IgD-negative memory B cell (primary cell): ENCODE measurements around the gene PDS5A. TPM values are rescaled to one million over a fixed set of nuclear protein-coding genes. Genes with fewer than 3 reads are reported as not detected.
"Not testable (repeated sequence)": the region's sequence is repeated elsewhere in the genome, so short reads cannot be mapped to it uniquely, and the experiment has no call there.

Experiments
- H3K27ac Mint-ChIP-seq, 3 donors: one replicate each; pipeline ENCODE4 v1.8.0; 2020 to 2022; ENCODE audit warnings: mild to moderate bottlenecking in 3 of 3, mixed read lengths in 3 of 3, moderate library complexity in 1 of 3
- H3K27me3 Mint-ChIP-seq: one replicate; pipeline ENCODE4 v1.8.0; 2021; ENCODE audit warnings: mixed read lengths
- H3K36me3 Mint-ChIP-seq: one replicate; pipeline ENCODE4 v1.8.0; 2020; ENCODE audit warnings: mild to moderate bottlenecking, mixed read lengths
- H3K4me1 Mint-ChIP-seq, 3 donors: one replicate each; pipeline ENCODE4 v1.8.0; 2020 to 2022; ENCODE audit warnings: mixed read lengths in 3 of 3, mild to moderate bottlenecking in 1 of 3
- H3K4me3 Mint-ChIP-seq, 4 donors: one replicate each; pipeline ENCODE4 v1.8.0; 2020 to 2022; ENCODE audit warnings: mild to moderate bottlenecking in 4 of 4, mixed read lengths in 4 of 4, moderate library complexity in 3 of 4
- H3K9me3 Mint-ChIP-seq, 3 donors: one replicate each; pipeline ENCODE4 v1.8.0; 2020 to 2021; ENCODE audit warnings: mixed read lengths in 3 of 3, mild to moderate bottlenecking in 1 of 3
- polyA plus RNA-seq: library from polyadenylated mRNA; unstranded; fragments of 300-500 nt; fragmentation: Illumina TruSeq; gene quantifications from one replicate; pipeline ENCODE4 v1.2.3, GENCODE V29; 2021

The PDS5A gene
- polyA plus RNA-seq, 1 donor from 2014 or later = 35.3 TPM

GRCh38 chr4:39814403-39815185, 163.1 kb downstream of the PDS5A start:
- Mint-ChIP-seq H3K4me3 (no peak overlapping the region), H3K36me3 (no peaks in the 10 kb centered on the region), H3K27ac (peak overlapping the region in 2 of 3 donors; percentile 23 to 48), H3K4me1 (peaks cover 0 to 2% (median 2%) of the 10 kb centered on the region in 3 donors), H3K9me3 (peaks cover 0 to 2% (median 0%) of the 10 kb centered on the region in 3 donors), H3K27me3 (no peaks in the 10 kb centered on the region)

- not testable (repeated sequence) for H3K9me3 Mint-ChIP-seq, H3K36me3 Mint-ChIP-seq, H3K4me1 Mint-ChIP-seq, H3K4me3 Mint-ChIP-seq, H3K27me3 Mint-ChIP-seq, H3K27ac Mint-ChIP-seq
Measured at GRCh38 chr4:39813761-39814160, 163.9 kb downstream of the PDS5A start.

GRCh38 chr4:39813033-39813432, 164.7 kb downstream of the PDS5A start:
- H3K36me3 Mint-ChIP-seq, H3K4me1 Mint-ChIP-seq, H3K9me3 Mint-ChIP-seq, H3K27ac Mint-ChIP-seq, H3K4me3 Mint-ChIP-seq, H3K27me3 Mint-ChIP-seq: not testable (repeated sequence)

DNA sequence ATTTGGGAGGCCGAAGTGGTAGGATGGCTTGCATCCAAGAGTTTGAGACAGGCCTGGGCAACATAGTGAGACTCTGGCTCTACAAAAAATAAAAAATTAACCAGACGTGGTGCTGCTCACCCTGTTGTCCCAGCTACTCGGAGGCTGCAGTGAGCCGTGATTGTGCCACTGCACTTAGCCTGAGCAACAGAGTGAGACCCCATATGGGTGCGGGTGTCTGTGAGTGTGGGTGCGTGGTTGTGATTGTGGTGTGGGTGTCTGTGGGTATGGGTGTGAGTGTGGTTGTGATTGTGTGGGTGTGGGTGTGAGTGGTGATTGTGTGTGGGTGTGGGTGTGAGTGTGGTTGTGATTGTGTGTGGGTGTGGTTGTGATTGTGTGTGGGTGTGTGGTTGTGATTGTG, 165.2 kb downstream of the PDS5A start:
- Mint-ChIP-seq H3K4me1 (peaks cover 0 to 2% (median 2%) of the 10 kb centered on the region in 3 donors), H3K36me3 (no peaks in the 10 kb centered on the region), H3K27ac (peak overlapping the region; percentile 21 to 64 (median 37)), H3K27me3 (no peaks in the 10 kb centered on the region), H3K4me3 (peak overlapping the region in 1 of 4 donors; percentile 4), H3K9me3 (peaks cover 0 to 2% (median 0%) of the 10 kb centered on the region in 3 donors)

- peaks cover 0 to 2% (median 0%) of the 10 kb centered on the region in 3 donors for H3K9me3 Mint-ChIP-seq
- peaks cover 0 to 2% (median 2%) of the 10 kb centered on the region in 3 donors for H3K4me1 Mint-ChIP-seq
- H3K27ac Mint-ChIP-seq = no peak overlapping the region
- H3K27me3 Mint-ChIP-seq = no peaks in the 10 kb centered on the region
- H3K4me3 Mint-ChIP-seq = no peak overlapping the region
- no peaks in the 10 kb centered on the region for H3K36me3 Mint-ChIP-seq
Measured at GRCh38 chr4:39808231-39808749, 169.4 kb downstream of the PDS5A start.

DNA sequence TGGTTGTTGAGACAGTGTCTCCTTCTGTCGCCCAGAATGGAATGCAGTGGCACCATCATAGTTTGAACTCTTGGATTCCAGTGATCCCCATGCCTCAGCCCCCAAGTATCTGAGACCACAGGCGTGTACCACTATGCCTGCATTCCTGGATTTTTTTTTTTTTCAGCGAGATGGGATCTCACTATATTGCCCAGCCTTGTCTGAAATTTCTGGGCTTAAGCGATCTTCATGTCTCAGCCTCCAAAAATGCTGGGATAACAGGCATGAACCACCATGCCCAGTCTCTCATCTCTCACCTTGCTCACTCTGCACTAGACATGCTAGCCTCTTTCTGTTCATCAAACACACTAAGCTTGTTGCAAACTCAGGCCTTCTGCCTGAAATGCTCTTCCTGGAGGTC, 175.7 kb downstream of the PDS5A start:
- H3K36me3 Mint-ChIP-seq = peaks cover 2% of the 10 kb centered on the region
- H3K9me3 Mint-ChIP-seq = no peaks in the 10 kb centered on the region

DNA sequence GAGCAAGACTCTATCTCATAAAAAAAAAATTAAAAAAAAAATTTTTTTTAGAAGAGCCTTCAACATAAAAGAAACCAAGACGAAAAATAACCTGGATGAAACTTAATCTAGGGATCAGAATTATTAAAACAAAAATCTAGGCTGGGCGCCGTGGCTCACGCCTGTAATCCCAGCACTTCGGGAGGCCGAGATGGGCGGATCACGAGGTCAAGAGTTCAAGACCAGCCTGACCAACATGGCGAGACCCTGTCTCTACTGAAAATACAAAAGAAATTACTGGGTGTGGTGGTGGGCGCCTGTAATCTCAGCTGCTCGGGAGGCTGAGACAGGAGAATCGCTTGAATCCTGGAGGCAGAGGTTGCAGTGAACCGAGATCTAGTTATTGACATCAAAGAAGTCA, 184.7 kb downstream of the PDS5A start:
- H3K4me3 Mint-ChIP-seq, H3K4me1 Mint-ChIP-seq, H3K36me3 Mint-ChIP-seq, H3K27me3 Mint-ChIP-seq, H3K9me3 Mint-ChIP-seq: not testable (repeated sequence)
- peak overlapping the region in 1 of 3 donors; percentile 39 for H3K27ac Mint-ChIP-seq

More for the DNA sequence above, 175.7 kb downstream of the PDS5A start:
- Mint-ChIP-seq H3K27ac (no peak overlapping the region), H3K27me3 (no peaks in the 10 kb centered on the region), H3K4me1 (peaks cover 0 to 3% (median 0%) of the 10 kb centered on the region in 3 donors), H3K4me3 (no peak overlapping the region)

- Mint-ChIP-seq H3K36me3 (no peaks in the 10 kb centered on the region), H3K27ac (peak overlapping the region in 1 of 3 donors; percentile 39), H3K4me1 (peaks cover 0 to 3% (median 2%) of the 10 kb centered on the region in 3 donors), H3K4me3 (no peak overlapping the region), H3K27me3 (no peaks in the 10 kb centered on the region), H3K9me3 (no peaks in the 10 kb centered on the region)
Measured at GRCh38 chr4:39792529-39792928, 185.2 kb downstream of the PDS5A start.

GRCh38 chr4:39792128-39792527, 185.6 kb downstream of the PDS5A start:
- H3K27ac Mint-ChIP-seq = no peak overlapping the region
- H3K27me3 Mint-ChIP-seq = no peaks in the 10 kb centered on the region
- H3K9me3 Mint-ChIP-seq = no peaks in the 10 kb centered on the region
- peak overlapping the region in 1 of 4 donors; percentile 28 for H3K4me3 Mint-ChIP-seq
- no peaks in the 10 kb centered on the region for H3K36me3 Mint-ChIP-seq
- H3K4me1 Mint-ChIP-seq = peaks cover 0 to 3% (median 2%) of the 10 kb centered on the region in 3 donors

- Mint-ChIP-seq H3K9me3 (no peaks in the 10 kb centered on the region), H3K27ac (peak overlapping the region in 1 of 3 donors; percentile 57), H3K4me1 (peaks cover 0 to 2% (median under 1%) of the 10 kb centered on the region in 3 donors), H3K27me3 (no peaks in the 10 kb centered on the region), H3K36me3 (no peaks in the 10 kb centered on the region), H3K4me3 (no peak overlapping the region)
Measured at GRCh38 chr4:39786838-39787237, 190.9 kb downstream of the PDS5A start.

GRCh38 chr4:39785083-39785482, 192.6 kb downstream of the PDS5A start:
- Mint-ChIP-seq H3K4me3 (no peak overlapping the region), H3K4me1 (peaks cover 0 to 2% (median 0%) of the 10 kb centered on the region in 3 donors), H3K9me3 (no peaks in the 10 kb centered on the region), H3K27ac (no peak overlapping the region), H3K27me3 (no peaks in the 10 kb centered on the region), H3K36me3 (no peaks in the 10 kb centered on the region)

DNA sequence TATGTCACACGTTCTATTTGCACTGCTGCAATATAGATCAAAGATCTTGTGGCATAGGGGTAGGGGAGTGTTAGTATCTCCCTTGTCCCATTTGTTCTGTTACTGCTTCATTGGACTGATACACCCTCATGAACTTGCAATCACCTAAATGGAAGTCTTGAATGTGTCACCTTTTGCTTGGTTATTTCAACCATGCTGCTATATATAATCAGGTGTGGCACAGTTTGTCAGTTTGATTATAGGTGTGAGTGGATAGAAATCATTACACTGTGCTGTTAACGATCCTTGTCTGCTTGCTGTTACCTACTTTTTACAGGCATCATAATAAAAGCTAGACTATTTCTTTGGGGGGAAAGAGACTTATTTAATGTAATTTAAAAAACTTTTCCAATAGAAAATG, 195.7 kb downstream of the PDS5A start:
- H3K27me3 Mint-ChIP-seq, H3K36me3 Mint-ChIP-seq, H3K4me1 Mint-ChIP-seq, H3K4me3 Mint-ChIP-seq, H3K9me3 Mint-ChIP-seq, H3K27ac Mint-ChIP-seq: not testable (repeated sequence)

Other genes starting within 250 kb of the PDS5A start
- gene N4BP2, start 78.9 kb upstream of the PDS5A start, polyA plus RNA-seq = 6.1 TPM
- 255 TPM for gene RHOH, start 219.1 kb upstream of the PDS5A start, polyA plus RNA-seq